DOHH2 (cell line): ENCODE measurements around the gene HDAC3.

Experiments
- EZH2phosphoT487 ChIP-seq: fragments of 200-600 bp; sonication (generic); IDR thresholded peaks from 2 replicates; pipeline ENCODE4 v1.6.1; 2017; ENCODE audit warnings: borderline replicate concordance, mild to moderate bottlenecking, antibody characterized with exemption, low read length, moderate library complexity, mixed read lengths
- TF ChIP-seq, protein P1 (sequence below): fragments of 200-600 bp; sonication (generic); IDR thresholded peaks from one replicate; pipeline ENCODE4 v1.5.1; 2014; ENCODE audit warnings: antibody characterized with exemption, mild to moderate bottlenecking, low read depth, low read length; ENCODE audit not compliant: poor library complexity, severe bottlenecking

DNA sequence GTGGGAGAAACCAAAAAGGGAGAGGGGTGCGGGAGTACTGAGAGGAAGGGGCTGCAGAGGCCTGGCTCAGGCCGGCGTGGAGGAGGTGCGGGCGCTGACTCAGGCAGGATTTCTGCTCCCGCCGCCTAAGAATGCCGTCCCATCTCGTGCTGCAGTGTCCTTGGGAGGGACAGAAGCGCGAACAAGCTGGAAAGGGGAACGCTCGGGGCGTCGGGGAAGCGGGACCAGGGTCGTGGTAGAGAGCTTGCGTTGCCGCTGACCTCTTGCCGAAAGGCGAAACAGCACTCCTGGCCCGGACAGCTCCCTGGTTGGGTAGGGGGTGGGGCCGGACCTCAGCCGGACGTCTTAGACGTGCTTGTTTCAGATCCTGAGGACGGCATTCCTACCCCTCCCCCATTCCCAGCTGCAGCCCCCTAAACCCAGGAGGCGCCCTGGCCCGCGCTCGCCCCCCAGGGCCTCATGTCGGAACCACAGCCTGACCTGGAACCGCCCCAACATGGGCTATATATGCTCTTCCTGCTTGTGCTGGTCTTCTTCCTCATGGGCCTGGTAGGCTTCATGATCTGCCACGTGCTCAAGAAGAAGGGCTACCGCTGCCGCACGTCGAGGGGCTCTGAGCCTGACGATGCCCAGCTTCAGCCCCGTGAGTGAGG, 1.2 kb upstream of the HDAC3 start:
- TF ChIP-seq, protein P1, sequence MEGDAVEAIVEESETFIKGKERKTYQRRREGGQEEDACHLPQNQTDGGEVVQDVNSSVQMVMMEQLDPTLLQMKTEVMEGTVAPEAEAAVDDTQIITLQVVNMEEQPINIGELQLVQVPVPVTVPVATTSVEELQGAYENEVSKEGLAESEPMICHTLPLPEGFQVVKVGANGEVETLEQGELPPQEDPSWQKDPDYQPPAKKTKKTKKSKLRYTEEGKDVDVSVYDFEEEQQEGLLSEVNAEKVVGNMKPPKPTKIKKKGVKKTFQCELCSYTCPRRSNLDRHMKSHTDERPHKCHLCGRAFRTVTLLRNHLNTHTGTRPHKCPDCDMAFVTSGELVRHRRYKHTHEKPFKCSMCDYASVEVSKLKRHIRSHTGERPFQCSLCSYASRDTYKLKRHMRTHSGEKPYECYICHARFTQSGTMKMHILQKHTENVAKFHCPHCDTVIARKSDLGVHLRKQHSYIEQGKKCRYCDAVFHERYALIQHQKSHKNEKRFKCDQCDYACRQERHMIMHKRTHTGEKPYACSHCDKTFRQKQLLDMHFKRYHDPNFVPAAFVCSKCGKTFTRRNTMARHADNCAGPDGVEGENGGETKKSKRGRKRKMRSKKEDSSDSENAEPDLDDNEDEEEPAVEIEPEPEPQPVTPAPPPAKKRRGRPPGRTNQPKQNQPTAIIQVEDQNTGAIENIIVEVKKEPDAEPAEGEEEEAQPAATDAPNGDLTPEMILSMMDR = peak; percentile 76
- TF ChIP-seq EZH2phosphoT487 = no peak
